GM21390 (cell line): Measurements from ENCODE around the gene SAMD5.
"Not testable (repeated sequence)": the region's sequence is repeated elsewhere in the genome, so short reads cannot be mapped to it uniquely, and the experiment has no call there.

Experiments
- ATAC-seq: cut with Tn5 transposase; IDR thresholded peaks from one replicate; pipeline ENCODE4 v1.9.1; 2021; ENCODE audit not compliant: unreplicated experiment

SAMD5 gene

DNA sequence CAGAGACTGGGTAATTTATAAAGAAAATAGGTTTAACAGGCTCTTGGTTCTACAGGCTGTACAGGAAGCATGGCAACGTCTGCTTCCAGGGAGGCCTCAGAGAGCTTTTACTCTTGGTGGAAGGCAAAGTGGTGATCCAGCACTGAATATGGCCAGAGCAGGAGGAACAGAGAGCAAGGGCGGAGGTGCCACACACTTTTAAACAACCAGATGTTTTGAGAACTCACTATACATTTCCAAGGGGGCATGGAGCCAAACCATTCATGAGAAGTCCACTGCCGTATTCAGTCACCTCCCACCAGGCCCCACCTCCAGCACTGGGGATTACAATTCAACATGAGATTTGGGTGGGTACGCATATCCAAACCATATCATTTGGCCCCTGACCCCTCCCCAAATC is 18.7 kb downstream of the SAMD5 start:
- ATAC-seq: no peak

DNA sequence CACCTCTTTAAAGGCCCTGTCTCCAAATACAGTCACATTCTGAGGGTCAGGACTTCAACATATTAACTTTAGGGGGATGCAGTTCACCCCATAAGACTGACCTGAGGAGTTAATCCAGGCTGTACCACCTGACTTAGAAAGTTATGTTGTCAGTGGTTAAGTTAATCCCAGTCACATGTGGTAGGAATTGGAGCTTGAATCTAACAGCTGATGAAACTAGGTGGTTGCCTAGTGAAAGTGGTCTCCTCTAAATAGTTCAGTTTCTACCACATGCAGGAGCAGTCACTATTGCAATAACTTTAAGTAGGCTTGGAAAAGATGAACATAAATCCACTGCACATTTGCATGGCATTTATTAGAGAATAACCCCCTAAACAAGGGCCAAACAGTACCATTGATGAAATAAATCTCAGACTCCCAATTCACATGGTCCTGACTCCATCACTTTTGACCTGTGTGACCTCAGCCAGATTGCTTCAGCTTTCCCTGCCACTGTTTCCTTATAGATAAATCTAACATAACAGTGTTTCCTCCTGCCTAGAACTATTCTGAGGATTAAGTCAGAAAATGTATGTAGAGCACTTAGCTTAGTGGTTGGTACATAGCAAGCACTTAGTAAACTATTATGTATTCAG is 20.1 kb downstream of the SAMD5 start:
- no peak for ATAC-seq

DNA sequence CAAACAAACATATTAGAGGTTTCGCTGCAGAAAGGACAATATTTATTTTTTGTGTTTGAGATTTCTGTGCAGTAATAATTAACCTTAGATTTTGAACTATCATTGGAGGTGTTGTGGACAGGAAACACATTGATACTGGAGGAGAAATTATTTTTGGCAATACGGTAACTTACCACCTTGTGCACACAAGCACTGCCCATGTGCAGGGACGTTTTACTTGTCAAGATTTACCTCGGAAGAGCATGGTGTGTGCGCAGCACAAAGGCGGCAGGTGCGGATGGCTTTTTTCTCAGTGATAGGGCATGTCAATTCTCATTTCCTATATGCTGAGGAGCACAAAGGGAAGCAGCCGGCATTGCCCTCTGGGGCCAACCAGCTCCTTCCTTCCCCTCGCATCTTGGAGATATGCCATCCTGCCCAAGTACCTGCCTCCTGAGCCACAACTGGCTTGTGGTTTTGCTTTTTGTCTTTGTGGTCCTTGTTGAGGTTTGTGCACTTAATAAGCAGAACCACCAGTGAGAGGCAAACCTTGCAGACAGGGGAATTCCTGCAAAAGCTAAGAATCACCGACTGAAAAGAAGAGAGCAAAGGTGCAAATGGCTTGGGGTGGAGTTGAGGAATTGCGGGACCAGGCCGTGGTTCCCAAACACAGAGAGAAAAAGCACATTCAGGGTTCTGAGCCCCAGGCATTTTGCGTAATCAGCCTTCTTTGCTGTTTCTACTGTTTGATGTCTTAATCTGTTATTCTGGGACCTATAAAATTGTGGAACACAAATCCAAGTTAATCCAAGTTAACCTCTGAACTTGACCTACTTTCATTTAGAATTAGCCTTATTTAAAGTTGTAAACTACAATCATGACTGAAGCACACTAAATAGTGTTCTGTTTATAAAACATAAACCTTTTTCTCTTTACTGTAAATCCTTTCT is 21.9 kb downstream of the SAMD5 start:
- no peak for ATAC-seq

DNA sequence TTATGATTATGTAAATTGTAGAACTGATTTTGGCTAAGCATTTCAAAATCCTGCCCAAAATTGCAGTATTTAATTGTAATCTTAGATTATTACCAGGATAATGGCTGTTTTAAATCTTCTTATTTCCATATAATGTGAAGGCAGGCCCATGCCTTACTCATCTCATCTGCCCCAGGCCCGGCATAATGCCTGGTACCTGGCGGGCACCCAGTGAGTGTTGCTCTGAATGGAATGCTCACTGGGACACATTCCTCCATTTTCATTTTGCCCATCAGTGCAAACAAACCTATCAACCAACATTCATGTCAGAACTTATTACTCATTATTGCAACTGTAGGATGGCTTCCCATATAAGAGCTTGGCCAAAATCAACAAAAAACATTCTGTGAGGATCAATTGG is 22.8 kb downstream of the SAMD5 start:
- ATAC-seq: no peak

DNA sequence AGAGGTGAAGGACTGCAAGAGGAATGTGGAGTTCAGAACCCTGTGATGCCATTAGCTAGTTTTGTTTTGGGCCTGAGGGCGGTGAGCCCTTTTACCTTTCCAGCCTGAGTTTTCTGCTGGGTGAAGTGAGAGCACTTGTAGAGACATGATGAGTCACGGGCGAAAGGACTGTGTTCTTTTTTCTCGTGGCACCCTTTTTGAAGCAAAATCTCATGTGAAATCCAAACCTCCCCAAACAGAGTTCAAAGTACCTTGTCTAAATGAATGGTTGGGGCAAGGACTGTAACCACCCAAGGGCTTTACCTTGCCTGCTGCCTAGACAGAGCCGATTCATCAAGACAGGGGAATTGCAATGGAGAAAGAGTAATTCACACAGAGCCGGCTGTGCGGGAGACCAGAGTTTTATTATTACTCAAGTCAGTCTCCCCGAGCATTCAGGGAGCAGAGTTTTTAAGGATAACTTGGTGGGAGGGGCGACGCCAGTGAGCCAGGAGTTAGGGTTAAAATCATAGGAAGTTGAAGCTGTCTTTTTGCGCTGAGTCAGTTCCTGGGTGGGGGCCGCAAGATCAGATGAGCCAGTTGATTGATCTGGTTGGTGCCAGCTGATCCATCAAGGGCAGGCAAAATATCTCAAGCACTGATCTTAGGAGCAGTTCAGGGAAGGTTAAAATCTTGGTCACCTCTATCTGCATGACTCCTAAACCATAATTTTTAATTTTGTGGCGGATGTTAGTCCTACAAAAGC is 25.8 kb downstream of the SAMD5 start:
- ATAC-seq: no peak

DNA sequence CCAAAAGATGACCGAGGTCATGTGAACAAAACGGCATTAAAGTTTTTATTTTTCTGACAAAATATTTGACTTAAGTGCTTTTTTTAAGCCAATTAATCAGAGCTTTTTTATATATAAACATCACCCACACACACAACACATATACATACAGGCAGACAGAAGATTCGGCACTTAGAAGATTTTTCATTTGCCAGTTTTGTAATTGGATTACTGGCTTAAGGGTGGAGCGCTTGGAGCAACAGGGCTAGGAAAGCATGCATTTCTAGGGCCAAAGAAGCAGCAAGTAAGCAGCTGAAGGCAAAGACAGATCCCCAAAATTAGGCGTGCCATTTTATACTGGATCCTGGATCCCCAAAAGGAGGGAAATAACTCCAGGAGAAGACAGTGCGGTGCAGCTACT is 30.3 kb downstream of the SAMD5 start:
- ATAC-seq: no peak

DNA sequence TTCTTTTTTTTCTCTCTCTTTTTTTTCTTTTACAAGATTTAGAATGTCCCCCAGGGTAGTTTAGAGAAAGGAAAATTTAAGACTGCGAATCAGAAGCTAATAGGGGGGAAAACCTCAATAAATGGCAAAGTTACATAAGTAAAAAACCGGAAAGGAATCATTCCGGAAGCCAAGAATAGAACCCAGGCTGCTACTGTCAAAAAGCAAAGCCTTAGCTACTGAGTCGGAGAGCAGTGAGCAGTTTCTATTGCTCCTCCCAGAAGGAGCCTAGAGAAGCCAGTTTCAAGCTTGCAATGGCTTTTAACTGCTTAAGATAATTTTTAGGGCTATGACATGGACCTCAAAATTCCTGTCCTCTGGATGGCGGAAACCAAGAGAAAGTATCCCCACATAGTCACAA is 31.6 kb downstream of the SAMD5 start:
- ATAC-seq: no peak

DNA sequence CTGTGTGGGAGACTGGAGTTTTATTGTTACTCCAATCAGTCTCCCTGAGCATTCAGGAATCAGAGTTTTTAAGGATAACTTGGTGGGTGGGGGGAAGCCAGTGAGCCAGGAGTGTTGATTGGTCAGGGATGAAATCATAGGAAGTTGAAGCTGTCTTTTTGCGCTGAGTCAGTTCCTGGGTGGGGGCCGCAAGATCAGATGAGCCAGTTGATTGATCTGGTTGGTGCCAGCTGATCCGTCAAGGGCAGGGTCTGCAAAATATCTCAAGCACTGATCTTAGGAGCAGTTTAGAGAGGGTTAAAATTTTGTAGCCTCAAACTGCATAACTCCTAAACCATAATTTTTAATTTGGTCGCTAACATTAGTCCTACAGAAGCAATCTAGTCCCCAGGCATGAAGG is 33.9 kb downstream of the SAMD5 start:
- ATAC-seq: not testable (repeated sequence)

DNA sequence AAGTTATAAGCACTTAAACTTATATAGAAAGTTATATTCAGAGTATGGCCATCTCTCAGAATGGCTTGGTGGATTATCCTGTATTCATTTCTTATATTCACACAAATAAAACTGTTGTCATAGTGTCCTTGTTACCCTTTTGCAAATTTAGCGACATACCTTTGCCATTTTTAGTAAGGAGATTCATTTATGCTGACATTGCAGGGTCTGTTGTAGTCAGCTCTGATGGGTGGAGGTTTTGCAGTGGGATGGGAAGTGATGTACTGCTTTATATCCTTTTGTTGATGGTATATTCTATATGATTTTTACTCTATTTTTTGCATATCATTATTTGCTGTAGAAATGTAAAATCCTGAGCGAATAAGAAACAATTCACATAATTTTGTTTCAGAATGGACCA is 35.9 kb downstream of the SAMD5 start:
- no peak for ATAC-seq

DNA sequence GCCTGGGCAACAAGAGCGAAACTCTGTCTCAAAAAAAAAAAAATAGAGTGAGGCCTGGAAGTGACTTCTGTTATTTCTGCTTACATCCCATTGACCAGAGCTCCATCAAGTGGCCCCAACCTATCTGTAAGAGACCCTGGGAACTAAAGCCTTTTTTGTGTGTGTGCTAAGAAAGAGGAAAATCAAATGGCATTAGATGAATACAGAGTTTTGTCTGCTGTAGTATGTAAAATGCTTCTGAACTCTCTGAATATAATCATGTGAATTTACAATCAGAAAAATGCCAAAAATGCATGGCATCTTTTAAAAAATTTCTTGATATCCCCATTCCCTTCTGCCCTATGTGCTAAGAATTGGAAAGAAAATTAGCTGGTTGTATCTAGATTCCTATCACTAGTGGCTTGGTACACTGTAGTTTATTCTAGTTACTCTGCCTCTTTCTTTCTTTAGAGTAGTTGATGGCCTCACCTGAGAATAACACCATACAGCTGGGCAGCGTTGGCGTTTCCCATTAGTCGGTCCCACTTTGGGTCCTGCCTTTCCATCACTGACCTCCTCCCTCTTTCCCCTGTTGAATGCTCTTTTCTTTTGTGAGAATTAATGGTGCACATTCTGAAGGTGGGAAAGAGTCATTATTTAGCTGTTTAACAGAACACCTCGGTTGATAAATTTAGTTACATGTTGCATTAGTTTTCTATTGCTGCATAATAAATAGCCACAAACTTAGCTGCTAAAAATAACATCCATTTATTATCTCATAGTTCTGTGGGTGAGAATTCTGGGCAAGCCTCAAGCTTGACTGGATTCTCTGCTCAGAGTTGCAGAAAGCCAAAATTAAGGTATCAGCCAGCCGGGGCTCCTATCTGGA is 38.2 kb downstream of the SAMD5 start:
- no peak for ATAC-seq

DNA sequence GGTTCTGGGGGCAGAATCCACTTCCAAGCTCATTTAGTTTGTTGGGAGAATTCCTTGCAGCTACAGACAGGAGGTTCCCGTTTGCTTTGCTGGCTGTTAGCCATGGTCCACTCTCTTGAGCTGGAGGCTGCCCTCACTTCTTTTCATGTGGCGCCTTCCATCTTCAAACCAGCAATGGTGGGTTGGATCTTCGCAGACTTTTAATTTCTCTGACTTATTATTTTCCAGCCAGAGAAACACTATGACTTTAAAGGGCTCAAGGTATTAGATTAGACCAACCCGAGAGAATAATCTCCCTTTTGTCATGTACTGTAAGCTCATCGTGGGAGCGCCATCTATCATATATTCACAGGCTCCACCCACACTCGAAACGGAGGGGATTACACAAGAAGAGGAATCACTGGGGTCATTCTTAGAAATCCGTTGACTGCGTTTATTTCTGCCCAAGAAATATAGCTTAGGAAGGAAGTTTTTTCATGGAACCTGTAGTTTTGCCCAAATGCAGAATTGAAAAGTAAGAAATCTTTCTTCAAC is 38.9 kb downstream of the SAMD5 start:
- no peak for ATAC-seq

DNA sequence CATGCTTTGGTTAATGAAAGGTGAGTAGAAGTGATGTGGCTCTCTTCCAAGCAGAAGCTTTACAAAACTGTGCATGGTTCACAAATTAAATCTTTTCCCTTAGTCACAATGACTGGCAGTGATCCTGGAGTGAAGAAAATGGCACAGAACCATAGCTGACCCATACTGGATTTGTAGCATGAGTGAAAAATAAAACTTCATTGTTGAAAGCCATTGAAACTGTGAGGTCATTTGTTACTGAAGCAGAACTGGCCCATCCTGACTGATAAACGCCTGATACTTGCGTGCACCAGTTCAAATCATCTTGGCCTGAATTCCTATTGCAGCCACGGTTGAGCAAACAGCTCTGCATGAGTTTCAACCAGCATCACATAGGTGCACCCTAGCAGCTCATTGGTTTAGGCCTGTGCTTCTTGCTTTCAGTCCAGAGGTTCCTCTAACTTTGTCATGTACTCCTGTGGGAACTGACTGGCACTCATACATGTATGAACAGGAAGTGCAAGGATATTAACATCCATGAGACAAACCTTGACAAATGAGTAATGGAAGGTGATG is 40.5 kb downstream of the SAMD5 start:
- ATAC-seq: no peak

DNA sequence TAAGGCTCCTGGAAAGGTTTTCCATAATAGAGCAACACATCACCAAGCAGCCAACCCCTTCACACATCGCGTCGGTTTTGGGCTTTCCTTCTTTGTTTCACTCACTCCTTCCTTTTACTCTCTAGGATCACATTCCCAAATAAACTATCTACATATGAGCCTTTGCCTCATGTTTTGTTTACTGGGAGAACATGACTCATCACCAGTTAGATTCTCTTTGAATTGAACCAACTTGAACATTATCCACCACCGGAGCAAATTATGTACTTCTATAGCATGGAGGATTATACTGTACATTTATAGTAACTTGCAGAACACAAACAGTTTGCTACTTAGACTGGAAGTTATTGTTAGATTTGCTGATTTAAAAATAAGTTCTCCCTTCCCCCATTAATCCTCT is 41.0 kb downstream of the SAMD5 start:
- no peak for ATAC-seq

DNA sequence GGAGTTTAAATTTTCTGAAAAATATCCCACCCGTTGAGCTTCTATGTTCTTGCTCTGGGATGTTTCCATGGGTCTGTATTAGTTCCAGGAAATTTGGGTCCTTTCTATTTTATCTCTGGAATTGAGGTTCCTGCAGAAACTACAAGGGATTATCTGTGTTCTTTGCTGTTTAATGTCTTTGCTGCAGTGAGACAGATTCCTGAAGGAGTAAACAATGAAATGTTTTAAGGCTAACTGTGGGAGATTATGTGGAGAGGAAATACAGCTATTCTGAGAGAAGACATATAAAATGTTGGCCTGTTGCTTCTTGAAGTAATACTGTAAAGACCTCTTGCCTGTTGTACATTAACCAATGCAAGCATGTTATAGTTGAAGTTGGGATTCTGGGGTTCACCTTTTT is 43.5 kb downstream of the SAMD5 start:
- ATAC-seq: no peak

DNA sequence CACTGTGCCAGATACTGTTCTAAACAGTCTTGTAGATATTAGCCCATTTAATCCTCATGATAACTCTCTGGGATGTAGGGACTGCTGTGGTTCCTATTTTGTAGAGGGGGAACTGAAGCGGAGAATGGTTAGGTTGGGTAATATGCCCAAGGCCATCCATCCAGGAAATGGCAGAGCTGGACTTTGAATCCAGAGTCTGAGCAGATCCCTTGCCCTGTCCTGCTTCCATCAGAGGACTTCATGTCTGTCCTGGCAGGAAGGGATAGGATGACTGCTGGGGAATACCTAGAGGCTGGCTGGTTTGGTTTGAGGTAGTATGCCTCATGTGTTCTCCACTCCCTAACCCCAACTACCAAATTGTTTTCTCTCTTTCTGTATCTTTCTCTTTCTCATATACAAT is 44.6 kb downstream of the SAMD5 start:
- no peak for ATAC-seq

DNA sequence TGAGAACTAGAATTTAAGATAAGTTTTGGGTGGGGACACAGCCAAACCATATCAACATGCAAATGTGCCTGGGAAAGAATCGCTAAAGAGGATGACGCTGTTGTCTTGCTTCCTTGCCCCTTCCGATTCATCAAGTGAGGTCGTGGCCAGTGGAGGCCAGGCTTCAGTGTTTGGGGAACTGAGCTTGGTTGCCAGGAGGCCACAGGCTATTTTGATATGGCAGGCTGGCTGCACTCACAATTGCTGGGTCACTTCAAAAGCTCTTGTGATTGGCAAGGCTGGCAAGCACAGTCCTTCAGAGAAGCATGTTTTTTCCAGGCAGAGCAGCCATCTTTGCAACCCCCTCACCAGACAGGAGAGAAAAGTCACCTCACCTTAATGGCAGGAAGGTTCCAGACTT is 45.8 kb downstream of the SAMD5 start:
- ATAC-seq: no peak

DNA sequence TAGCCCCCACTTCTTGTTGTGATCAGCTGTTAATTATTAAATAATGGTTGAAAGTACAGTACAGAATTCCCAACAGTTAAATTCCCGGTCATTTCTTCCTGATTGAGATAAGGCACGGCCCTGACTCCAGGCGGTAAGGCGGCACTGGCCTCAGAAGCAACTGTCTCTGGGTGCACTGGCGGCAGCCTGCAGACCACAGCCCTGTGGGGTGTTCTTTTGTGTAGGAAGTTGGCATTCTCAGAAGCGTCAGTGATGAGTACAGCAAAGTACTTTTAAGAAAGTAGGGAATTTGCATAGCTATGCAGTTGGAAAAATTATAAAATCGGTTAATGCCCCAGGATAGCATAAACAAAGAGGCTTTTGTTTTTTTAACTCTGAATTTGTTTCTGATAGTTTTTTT is 50.5 kb downstream of the SAMD5 start:
- ATAC-seq: no peak

DNA sequence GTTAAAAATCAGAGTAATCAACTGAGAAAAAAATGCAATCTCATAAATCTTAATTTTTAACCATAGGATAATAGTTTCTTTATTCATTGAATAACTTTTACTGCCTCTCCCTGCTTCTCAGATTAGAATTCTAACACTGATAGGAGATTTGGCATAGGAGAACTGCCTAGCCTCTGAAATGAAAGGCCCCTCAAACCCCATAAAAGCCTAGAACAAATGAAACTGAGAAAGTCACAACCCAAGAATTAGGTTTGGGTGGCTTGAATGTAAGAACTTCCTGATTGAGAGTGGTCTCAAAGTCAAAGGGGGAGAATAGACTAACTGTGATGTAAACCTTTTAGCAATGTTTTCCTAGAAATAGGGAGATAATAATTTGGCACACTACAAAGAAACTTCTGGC is 52.2 kb downstream of the SAMD5 start:
- no peak for ATAC-seq

DNA sequence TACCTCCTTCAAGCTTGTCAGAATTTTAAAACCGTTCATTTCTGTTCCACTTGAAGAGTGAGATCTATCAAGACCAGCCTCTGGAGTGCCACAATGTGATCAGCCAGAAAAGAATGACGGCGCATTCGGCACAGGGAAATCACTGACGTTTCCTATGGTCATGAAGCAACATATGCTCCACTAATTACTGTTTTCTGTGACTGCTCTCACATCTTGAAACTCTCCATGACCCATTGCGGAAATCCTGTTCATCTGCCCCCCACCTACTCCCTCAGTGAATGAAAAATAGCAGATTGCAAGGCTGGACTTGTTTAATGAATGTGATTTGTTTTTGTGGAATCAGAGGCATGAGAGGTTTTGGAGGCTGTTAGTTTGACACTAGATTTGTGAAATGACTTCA is 53.2 kb downstream of the SAMD5 start:
- no peak for ATAC-seq

DNA sequence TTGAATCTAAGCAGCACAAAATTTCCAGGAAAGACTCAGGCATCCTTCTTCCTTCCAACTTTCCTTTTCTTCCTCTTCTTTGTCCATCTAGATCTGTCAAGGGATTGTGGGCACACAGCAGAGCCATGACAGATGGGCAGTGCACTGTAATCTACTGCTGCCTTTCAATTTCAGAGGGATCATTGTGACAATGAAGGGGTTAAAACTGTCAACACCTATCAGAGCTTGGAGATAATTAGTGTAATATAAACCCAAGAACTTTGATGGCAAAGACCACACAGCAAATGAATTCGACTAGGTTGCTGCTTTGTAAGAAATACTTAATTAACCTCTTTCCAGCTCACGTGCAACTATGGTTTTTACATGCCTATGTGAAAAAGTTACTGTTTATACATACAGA is 55.0 kb downstream of the SAMD5 start:
- ATAC-seq: no peak
